ENCODE measurements around the gene CHAF1B. TPM values are rescaled to one million over a fixed set of nuclear protein-coding genes. Genes with fewer than 3 reads are reported as not detected.

Gene CHAF1B
- total RNA-seq, result 3.7 and 8.9 TPM in 2 replicates

GRCh38 chr21:36385233-36386030 is at the start of gene CHAF1B:
TSS of gene CHAF1B (plus strand) at chr21:36385392. CDS start at chr21:36386137, 745 bp downstream.

Other genes starting within 250 kb of the CHAF1B start
- 5.8 and 7.0 TPM in 2 replicates for gene DOP1B, start 228.6 kb upstream of the CHAF1B start, total RNA-seq
- 23.8 and 29.8 TPM in 2 replicates for gene MORC3, start 65.2 kb upstream of the CHAF1B start, total RNA-seq
- not detected in 2 replicates for gene CLDN14, start 94.7 kb downstream of the CHAF1B start, total RNA-seq

Data from hair follicular keratinocyte (primary cell).